ENCODE measurements around the gene TP53BP2.
"Not testable (repeated sequence)": the region's sequence is repeated elsewhere in the genome, so short reads cannot be mapped to it uniquely, and the experiment has no call there.

Gene TP53BP2

GRCh38 chr1:223853748-223854147 lies 8.0 kb upstream of the TP53BP2 start:
- no peak for DNase-seq

DNA sequence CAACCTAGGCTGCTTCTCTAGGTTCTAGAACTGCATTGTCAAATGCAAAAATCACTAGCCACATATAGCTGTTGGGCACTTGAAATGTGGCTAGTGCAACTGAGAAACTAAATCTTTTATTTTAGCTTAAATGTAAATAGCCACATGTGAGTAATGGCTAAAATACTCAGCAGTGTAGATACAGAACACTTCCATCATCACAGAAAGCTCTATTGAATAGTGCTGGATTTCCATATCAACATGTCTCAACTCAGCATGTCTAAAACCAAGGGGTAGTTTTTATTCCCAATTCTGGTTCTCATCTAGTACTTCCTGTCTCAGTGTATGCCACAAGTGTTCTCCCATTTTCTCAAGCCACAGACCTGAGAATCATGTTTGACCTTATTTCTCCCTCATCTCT lies 7.5 kb upstream of the TP53BP2 start:
- no peak for DNase-seq

DNA sequence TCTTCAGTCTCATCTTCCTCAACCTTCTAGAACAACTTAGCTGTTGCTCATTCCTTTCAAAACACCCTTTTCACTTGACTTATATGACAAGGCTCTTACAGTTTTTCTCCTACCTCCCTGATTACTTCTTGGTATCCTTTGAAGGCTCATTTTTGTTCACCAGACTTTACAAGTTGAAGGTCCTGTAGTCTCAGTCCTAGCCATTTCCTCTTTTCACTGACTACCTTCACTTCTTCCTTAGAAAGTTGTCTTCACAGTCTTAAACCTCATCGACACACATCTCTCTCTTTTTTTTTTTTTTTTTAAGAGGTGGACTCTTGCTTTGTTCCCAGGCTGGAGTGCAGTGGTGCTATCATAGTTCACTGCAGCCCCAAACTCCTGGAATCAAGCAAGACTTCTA lies 6.6 kb upstream of the TP53BP2 start:
- DNase-seq, result no peak

- DNase-seq, result no peak
Measured at GRCh38 chr1:223849352-223850254, 3.9 kb upstream of the TP53BP2 start.

GRCh38 chr1:223848536-223848935 lies 2.8 kb upstream of the TP53BP2 start:
- no peak for DNase-seq

GRCh38 chr1:223847781-223848345 lies 2.1 kb upstream of the TP53BP2 start:
- DNase-seq, result no peak

DNA sequence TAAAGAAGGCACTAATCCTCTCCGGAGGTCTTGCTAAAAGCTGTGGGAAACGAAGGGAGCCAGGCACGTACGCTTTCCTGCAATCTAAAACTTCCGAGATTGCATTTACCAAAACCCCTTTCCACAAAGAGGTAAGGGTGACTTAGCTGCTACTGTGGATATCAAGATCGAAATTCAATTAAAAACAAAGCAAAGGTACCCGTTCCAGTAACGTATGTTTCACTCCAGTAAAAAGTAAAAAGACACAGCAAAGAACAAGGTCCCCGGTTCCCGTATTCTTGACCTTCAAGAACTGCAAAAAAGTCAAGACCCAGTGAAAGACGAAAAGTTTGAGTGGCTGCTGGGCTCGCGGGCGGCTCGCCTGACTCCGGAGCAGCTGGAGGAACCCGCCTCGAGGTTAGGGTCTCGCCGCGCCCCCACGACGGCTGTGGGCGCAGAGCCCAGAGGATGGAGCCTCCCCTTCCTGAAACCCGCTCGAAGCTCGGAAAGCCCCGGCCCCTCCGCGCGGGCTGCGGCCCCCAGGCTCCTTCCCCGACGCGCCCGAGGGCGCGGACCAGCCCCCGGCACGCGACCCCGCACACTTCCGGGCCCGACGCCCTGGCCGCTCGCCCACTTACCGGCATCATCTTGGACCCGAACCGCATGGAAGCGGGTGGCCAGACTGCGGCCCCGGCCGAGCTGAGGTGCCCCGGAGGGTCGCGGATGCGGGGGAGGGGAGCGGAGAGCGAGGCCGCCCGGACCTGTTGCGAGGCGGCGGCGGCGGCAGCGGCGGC lies 524 bp downstream of the TP53BP2 start:
- peak; percentile 70 to 80 for DNase-seq

- DNase-seq, result peak; percentile 32 to 62
Measured at GRCh38 chr1:223844787-223845036, 1.0 kb downstream of the TP53BP2 start.

DNA sequence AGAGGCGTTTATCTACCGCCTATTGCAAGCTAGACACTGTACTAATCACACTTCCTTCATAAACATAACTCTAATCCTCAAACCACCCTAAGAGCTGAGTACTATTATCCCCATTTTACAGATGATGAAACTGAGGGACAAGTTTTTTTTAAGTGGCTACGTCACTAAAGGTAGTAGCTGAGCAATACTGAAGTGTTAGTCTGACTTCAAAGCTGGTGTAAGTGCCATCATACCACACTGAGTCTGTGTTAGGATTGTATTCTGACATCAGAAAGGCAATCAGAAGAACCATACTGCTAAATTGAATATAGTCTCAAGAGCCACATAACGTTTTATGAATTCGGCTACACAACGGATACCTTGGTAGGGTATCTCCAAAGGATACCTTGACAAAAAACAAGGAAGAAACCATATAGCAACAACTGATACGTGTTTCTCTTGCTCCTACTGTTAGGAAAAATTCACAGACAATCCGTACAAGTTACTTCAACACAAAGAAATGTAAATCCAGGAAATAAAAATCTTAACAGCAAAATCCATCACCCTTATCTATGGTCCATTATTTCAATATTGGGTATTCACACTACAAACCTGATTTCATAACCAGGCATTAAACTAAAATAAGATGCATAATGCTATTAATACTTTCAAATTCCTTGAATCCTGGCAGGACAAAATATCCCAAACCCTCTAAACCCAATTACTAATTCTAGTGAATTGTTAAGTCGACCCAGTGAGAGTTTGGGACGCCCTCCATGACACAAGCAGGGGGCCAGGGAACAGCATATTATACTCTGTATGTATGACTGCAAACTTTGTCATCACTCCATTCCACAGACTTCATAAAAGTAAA lies 1.6 kb downstream of the TP53BP2 start:
- DNase-seq, result peak in 1 of 2 donors; percentile 54

DNA sequence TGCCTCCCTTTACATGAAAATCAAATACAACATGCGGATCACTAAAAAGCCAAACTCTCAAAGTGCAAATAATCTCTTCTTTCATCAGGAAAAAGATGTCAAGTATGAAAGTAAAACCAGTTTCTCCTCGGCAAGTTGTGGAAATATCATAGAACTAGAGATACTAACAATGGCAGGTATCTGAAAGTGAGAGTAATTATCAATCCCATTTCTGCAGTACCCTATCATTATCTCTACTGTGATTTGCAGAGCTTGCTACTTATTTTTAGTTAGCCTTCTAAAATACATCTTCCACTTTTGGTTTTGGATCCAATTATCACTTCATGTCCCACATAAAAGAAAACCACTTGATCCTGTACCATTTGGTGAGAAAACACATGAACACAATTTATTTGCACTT lies 3.0 kb downstream of the TP53BP2 start:
- DNase-seq, result peak in 1 of 2 donors; percentile 36

- not testable (repeated sequence) for DNase-seq
Measured at GRCh38 chr1:223841977-223842623, 3.6 kb downstream of the TP53BP2 start.

DNA sequence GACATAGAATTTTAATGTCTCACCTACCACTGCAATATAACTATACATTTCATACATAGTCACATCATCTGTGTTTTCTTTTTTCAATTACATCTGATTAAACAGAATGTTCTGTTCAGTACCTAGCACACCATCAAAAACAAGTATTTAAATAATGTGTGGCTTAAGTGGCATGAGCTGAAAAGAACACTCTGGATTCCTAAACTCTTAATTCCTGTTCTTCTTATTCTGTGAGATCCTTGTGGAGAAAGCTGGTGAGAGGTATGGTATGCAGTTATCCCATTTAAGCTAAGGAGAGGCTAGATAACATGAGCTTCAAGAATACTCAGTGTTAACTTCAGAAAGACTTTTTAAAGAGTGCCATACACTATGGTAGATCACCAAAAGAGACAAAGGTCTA lies 5.5 kb downstream of the TP53BP2 start:
- no peak for DNase-seq

- DNase-seq, result no peak
Measured at GRCh38 chr1:223838125-223838854, 7.5 kb downstream of the TP53BP2 start.

DNA sequence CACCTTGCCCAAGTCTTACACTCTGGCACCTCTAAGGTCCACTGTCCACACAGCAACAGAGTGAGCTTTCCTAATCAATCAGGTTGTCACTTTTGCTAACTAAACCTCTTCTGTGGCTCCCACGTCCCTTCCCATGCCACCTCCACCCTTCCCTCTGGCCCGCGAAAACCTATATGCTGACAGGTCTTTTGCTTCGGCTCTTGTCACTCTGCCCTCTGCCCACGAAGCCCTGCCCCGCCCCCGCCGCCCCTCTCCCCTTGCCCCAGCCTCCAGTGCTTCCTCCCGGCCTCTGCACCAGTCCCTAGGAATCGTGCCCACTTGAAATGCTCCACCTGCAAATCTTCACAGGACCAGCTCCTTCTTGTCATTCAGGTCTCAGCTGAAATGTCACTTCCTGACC lies 8.1 kb downstream of the TP53BP2 start:
- no peak for DNase-seq

- no peak for DNase-seq
Measured at GRCh38 chr1:223837206-223837605, 8.5 kb downstream of the TP53BP2 start.

DNA sequence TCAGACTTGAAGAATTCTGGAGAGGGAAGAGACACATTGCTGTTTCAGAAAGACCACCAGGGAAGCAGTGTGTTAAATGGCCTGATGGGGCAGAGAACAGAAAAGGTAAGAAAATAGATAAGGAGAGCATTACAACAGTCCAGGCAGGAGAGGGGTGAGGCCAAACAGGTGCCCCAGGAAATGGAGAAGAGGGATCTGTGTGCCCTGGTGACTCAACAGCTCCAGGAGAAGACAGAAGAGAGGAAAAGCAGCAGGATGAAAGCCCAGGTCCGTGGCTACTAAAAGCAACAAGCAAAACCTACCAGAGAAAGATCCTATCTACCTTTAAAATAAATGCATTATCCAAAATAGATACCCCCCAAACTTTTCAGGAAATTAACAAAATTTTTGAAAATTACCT lies 9.2 kb downstream of the TP53BP2 start:
- DNase-seq, result no peak

DNA sequence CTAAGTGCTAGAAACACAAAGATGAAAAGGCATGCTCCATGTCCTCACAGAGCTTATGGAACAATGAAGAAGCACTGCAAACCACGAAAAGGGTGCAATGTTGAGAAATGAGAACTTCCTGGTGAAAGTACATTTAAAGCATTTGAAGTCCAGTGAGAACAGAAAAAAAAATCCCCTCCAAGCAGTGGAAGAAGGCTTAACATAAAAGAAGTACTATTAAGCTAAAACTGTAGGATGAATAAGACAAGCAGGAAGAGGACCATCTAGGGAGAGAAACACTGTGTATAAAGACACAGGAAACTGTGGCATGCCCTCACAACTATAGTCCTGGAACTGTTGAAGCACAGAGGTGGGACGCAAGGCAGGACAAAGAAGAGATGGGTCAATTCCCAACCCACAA lies 10.0 kb downstream of the TP53BP2 start:
- DNase-seq, result peak in 1 of 2 donors; percentile 37

GRCh38 chr1:223834660-223835263 lies 11.0 kb downstream of the TP53BP2 start:
- peak; percentile 47 to 68 for DNase-seq

DNA sequence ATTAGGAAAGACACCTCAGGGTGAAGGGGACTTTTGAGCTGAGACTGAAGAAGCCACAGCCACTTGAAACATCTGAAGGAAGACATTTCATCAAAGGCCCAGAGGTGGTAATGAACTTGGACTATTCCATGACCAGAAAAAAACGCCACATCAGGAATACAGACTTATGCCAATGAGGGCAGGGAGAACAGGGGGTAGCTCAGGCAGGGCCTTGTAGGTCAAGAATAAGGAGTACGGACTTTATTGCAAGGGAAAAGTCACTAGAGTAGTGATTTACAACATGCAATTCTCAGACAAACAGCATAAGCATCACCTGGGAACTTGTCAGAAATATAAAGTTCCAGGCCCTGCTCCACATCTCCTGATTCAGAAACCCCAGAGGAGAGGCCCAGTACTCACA lies 11.8 kb downstream of the TP53BP2 start:
- DNase-seq, result no peak

GRCh38 chr1:223832637-223832943 lies 13.2 kb downstream of the TP53BP2 start:
- peak; percentile 20 to 33 for DNase-seq
